Measurements from ENCODE around the gene PEF1.

Gene PEF1, protein sequence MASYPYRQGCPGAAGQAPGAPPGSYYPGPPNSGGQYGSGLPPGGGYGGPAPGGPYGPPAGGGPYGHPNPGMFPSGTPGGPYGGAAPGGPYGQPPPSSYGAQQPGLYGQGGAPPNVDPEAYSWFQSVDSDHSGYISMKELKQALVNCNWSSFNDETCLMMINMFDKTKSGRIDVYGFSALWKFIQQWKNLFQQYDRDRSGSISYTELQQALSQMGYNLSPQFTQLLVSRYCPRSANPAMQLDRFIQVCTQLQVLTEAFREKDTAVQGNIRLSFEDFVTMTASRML

GRCh38 chr1:31644560-31645273, at the start of gene PEF1:
Gene PEF1 (minus strand): TSS chr1:31644876. CDS start chr1:31644864, 12 bp downstream.
- peak; percentile 98 to 99 for DNase-seq

DNA sequence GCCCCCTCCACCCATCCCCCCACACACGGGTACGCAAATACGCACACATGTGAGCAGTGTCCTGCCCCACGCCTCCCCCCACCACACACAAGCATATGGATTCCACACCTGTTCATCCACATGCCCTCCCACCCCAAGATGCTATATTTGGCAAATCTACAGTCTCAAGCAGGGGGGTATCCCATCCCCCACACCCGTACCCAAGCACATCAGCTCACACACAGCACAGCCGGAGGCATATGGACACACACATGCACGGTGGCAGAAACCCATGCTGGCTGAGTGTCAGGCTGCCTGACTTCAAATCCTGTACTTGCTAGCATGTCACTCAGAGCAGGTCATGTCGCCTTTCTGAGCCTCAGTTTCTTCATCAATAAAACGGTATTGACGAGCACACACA, 48.6 kb upstream of the PEF1 start:
- no peak for DNase-seq

DNA sequence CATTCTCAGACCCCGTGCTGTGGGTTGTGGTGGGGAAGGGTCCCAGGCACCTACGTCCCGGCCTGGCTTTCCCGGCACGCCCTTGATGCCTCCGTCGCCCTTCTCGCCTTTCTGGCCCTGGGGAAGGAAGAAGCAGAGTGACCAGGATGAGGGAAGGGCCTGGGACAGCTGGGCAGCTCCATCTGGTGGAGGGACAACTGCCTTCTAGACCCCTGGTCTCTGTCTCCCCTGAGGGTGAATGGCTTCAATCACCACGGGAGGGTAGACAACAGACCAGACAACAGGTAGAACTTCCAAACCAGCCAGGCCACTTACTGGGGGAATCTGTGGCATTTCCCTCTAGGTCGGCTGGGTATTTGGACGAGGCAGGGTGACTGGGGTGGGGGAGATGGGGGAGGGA, 47.3 kb upstream of the PEF1 start:
- no peak for DNase-seq

DNA sequence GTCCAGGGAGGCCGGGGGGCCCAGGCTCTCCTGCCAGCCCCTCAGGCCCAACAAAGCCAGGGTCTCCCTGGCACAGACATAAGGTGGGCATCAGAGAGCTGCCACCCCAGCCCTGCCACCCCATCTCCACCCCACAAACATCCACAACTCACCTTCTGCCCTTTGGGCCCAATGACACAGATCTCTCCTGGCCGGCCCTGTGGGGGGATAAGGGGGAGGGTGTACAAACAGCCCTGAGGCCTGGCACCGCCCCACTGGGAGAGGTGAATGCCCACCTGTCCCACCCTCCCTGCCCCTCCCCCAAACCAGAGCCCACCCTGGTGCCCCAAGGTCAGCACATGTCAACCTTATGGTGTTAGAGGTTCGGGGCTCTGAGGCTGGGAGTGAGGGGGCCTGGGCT, 46.8 kb upstream of the PEF1 start:
- no peak for DNase-seq

GRCh38 chr1:31690921-31691320, 46.2 kb upstream of the PEF1 start:
- DNase-seq, result no peak

DNA sequence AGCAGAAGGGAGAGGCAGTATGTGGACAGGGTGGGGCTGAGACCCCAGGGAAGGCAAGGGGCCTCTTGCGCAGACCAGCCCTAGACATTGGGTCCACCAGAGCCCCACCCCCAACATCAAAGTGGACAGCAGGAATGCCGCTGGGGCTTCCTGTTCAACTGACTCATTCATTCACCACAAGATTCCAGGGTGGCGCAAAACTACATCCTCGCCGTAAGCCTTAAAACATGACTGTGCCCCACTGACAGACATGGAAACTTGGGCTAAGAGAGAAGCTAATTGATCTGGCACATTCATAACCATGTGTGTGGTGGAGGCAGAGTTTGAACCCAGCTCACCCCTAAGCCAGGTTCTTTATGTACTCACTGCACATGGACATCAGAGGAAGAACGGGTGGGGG, 45.2 kb upstream of the PEF1 start:
- no peak for DNase-seq

GRCh38 chr1:31689379-31689778, 44.7 kb upstream of the PEF1 start:
- no peak for DNase-seq

DNA sequence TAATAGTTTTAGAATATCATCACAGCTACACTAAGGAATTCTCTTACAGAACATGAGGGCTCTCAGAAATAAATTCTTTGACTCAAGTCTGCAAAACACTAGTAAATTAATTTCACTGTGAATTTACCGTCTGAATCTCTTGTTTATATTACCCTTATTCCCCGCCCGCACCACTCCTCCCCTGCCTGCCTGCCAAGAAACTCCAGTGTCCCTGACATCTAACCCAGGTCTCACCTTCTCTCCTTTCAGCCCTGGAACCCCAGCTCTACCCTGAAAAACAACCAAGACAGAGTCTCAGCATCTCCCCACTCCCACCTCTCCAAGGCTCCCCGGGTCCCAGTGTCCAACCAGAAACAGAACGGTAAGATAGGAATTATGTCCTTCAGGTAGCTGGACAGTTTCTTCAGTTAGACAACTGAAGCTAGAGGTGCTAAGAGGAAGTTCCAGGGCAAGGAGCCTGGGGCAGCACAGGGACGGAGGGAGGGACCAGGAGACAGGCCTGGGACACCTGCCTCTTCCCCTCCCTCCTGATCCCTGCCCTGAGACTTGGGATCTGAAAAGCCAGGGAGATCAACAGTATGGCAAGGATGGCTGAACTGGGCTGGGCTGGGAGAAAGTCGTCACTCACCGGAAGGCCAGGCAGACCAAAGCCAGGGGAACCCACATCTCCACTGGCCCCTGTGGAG, 43.7 kb upstream of the PEF1 start:
- no peak for DNase-seq

DNA sequence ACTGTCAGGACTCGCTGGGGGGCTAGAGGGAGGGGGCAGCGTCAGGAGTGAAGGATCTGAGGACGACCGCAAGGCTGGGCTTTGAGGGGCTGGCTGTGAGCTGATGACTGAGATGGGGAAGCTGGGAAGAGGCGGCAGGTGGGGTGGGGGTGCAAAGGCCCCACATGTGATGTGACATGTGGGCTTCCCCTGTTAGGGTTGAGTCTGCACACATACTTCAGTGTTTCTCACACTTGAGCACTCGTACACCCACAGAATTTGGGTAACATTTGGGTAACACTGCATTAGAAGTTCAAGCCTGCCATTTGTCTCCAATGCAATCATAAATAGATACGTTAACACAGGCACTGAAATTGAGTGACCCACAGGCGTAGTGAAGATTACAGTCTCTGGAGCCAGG, 42.9 kb upstream of the PEF1 start:
- no peak for DNase-seq

DNA sequence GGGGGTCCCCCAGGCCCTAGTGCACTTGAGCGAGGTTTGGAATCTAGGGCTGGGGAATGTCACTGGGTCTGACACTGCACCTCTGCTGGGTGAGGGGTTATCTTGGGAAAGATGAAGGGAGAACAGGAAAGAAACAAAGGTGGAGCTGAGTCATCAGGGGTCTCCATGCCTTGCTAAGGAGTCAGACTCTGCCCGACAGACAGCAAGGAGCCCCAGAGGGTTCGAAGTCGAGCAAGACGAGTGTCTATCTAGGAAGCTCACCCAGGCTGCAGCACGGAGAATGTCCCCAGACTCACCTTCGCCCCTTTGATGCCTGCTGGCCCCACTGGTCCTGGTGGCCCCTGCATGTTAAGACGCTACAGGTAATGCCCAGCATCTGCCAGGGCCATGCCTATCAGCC, 41.1 kb upstream of the PEF1 start:
- DNase-seq, result no peak

GRCh38 chr1:31683997-31684396, 39.3 kb upstream of the PEF1 start:
- DNase-seq, result no peak

DNA sequence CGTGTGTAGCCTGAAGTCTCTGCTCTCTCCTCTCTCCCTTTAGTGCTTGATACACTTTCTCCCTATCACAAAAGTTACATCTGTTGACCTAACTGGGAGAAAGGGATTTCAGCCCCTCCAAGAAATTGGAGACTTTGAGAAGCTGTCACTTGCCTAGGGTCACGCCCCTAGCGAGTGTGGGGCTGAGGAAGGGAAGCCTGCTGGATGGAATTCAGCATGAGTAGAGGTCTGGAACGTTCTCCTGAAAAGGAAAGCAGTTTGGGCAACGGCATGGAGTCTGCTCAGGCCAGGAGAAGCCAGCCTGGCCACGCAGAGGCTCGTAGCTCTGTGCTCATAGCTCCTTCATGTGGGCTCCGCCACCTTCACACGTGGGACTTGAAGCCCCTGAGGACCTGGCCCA, 36.7 kb upstream of the PEF1 start:
- no peak for DNase-seq

DNA sequence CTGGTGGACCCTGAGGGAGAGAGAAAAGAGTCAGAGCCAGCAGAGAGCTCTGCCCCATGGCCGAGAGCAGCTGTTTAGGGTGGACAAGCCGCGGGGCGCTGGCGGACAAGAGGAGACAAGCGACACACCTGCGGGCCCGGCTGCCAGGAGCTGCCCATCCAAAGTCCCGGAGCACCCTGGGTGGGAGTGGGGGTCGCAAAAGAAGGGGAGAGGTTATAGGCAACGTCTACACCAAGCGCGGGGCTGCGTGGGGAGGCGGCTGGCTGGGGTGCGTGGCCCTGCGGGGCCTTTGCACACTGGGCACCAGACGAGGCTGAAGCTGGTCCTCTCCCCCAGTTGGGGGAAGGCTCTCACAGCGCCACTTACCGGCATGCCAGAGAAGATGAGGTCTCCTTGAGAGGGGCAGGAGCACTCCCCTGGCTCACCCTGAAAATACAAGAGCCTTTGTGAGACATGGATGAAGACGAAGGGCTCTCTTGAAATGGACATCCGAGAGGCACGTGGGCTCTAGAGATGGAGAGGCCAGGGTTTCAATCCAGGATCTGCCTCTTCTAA, 35.1 kb upstream of the PEF1 start:
- no peak for DNase-seq

- DNase-seq, result no peak
Measured at GRCh38 chr1:31679091-31679490, 34.4 kb upstream of the PEF1 start.

- DNase-seq, result no peak
Measured at GRCh38 chr1:31678681-31679080, 34.0 kb upstream of the PEF1 start.

GRCh38 chr1:31677949-31678348, 33.3 kb upstream of the PEF1 start:
- DNase-seq, result no peak

- DNase-seq, result no peak
Measured at GRCh38 chr1:31677401-31677800, 32.7 kb upstream of the PEF1 start.

DNA sequence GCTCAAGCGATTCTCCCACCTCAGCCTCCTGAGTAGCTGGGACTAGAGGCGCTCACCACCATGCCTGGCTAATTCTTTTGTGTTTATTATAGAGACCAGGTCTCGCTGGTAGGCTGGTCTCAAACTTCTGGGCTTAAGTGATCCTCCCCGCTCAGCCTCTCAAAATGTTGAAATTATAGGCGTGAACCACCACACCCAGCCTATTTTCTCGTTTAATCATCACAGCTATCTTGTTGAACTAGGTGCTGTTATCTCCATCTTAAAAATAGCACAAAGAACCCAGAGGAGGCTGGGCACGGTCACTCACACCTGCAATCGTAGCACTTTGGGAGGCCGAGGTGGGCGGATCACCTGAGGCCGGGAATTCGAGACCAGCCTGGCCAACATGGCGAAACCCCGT, 31.1 kb upstream of the PEF1 start:
- DNase-seq, result no peak

- no peak for DNase-seq
Measured at GRCh38 chr1:31675161-31675560, 30.5 kb upstream of the PEF1 start.

- DNase-seq, result no peak
Measured at GRCh38 chr1:31674626-31675025, 29.9 kb upstream of the PEF1 start.

- DNase-seq, result no peak
Measured at GRCh38 chr1:31673433-31673832, 28.8 kb upstream of the PEF1 start.

DNA sequence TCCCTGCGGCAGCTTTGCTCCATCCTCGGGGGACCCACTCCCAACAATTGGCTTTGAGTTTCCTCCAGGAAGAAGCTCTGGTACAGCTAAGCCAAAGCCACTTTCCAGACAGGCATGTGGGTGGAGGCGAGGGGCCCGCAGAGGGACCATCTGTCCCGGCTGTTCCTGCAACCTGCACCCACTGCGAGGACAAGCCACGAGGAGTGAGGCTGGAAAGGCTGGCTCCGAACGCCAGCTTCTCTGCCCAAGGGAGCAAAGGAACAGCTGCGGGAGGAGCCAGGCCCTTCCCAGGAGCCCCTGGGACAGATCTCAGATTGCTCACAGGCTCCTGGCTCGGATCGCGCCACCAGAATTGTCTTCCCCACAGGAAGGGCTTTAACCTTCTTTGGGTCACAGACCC, 28.3 kb upstream of the PEF1 start:
- DNase-seq, result no peak

GRCh38 chr1:31671561-31672201, 27.0 kb upstream of the PEF1 start:
- DNase-seq, result no peak

Measured in CD4-positive, alpha-beta T cell treated with Interleukin-1 beta for 1 hour (primary cell).